Activated CD4-positive, alpha-beta T cell treated with anti-CD3 and anti-CD28 coated beads, Interleukin-2, amount 50 U/mL, for 4 hours (primary cell): ENCODE results near the gene ATP5F1D.
"Not testable (repeated sequence)": the region's sequence is repeated elsewhere in the genome, so short reads cannot be mapped to it uniquely, and the experiment has no call there.

ENCODE experiments used
- DNase-seq, 2 experiments: peaks; one replicate each; pipeline ENCODE4 v3.0.0-alpha.2; 2020

ATP5F1D gene

GRCh38 chr19:1241417-1242095, at the start of gene ATP5F1D:
ATP5F1D (plus strand) TSS chr19:1241751; CDS start chr19:1241851, 100 bp downstream.
- DNase-seq, result peak; percentile 84 to 88

- no peak for DNase-seq
Measured at GRCh38 chr19:1199531-1199930, 42.0 kb upstream of the ATP5F1D start.

GRCh38 chr19:1200614-1201013, 40.9 kb upstream of the ATP5F1D start:
- not testable (repeated sequence) for DNase-seq

GRCh38 chr19:1205114-1206099, 36.1 kb upstream of the ATP5F1D start, which contains the start of gene STK11:
STK11 (plus strand) TSS chr19:1205778; CDS start chr19:1206914, 1,136 bp downstream.
- peak; percentile 99 for DNase-seq

- no peak for DNase-seq
Measured at GRCh38 chr19:1206150-1206863, 35.2 kb upstream of the ATP5F1D start.

- peak in 1 of 2 experiments; percentile 7 for DNase-seq
Measured at GRCh38 chr19:1206864-1207450, 34.6 kb upstream of the ATP5F1D start.

- not testable (repeated sequence) for DNase-seq
Measured at GRCh38 chr19:1208830-1209229, 32.7 kb upstream of the ATP5F1D start.

GRCh38 chr19:1210227-1210538, 31.4 kb upstream of the ATP5F1D start:
- no peak for DNase-seq

- DNase-seq, result no peak
Measured at GRCh38 chr19:1211494-1212234, 29.9 kb upstream of the ATP5F1D start.

GRCh38 chr19:1213391-1214286, 27.9 kb upstream of the ATP5F1D start:
- DNase-seq, result peak in 1 of 2 experiments; percentile 32

- DNase-seq, result no peak
Measured at GRCh38 chr19:1214299-1214861, 27.2 kb upstream of the ATP5F1D start.

- DNase-seq, result no peak
Measured at GRCh38 chr19:1214862-1215731, 26.5 kb upstream of the ATP5F1D start.

GRCh38 chr19:1216756-1217155, 24.8 kb upstream of the ATP5F1D start:
- no peak for DNase-seq

GRCh38 chr19:1217366-1217765, 24.2 kb upstream of the ATP5F1D start:
- DNase-seq, result no peak

- DNase-seq, result no peak
Measured at GRCh38 chr19:1218751-1219567, 22.6 kb upstream of the ATP5F1D start.

GRCh38 chr19:1219786-1220476, 21.6 kb upstream of the ATP5F1D start:
- no peak for DNase-seq

GRCh38 chr19:1220477-1220930, 21.0 kb upstream of the ATP5F1D start:
- no peak for DNase-seq
